ENCODE measurements around the gene GKN1.

- TF ChIP-seq CTCF (IDR thresholded peaks at IDR 0.05): no peak
- no peak for TF ChIP-seq POLR2AphosphoS5 (IDR thresholded peaks at IDR 0.05)
These were observed 3.7 kb downstream of the GKN1 start for GRCh38 chr2:68978098-68978497.
